Kasumi-1 (cell line): ENCODE results near the gene CADPS.

Experiments
- DNase-seq, 2 experiments: peaks; one replicate each; lab custom pipeline; 2025; lab: John Stamatoyannopoulos, UW

The CADPS gene

DNA sequence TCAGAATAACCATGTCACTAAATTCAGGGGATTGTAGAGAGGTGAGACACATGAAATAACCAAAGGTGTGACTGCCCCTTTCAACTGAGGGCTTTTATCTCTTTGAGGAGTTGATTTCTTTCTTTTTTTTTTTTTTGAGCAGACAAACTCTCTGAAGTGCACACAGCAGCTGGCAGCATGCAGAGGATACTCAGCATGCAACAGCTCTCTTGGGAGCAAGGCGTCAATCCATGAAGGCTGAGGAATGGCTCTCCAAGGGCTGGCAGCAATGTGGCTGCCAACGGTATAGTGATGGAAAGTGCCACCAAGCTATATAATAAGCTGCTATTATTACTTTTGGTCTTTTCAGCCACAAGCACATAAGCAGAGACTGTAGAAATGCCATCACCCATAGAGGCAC, 275.2 kb downstream of the CADPS start:
- no peak for DNase-seq

- no peak for DNase-seq
These were observed 277.7 kb downstream of the CADPS start for GRCh38 chr3:62597491-62597890.

DNA sequence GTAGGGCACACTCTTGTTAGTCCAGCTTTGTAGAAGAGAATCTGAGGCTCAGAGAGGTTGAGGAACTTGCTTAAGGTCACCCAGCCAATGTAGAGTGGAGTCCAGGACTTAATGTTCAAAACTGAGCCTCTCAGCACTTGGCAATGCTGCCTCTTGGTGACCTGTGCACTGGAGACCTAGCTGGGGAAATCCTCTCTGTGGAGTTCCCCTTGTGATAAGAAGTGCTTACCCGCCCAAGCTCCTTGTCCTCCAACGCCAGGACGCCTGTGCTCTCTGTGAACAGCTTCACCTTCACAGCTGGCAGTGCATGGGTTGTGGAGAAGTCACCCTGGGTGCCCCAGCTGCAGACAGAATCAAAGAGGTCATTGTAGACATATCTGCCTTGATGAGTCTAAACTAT, 282.8 kb downstream of the CADPS start:
- DNase-seq, result no peak

DNA sequence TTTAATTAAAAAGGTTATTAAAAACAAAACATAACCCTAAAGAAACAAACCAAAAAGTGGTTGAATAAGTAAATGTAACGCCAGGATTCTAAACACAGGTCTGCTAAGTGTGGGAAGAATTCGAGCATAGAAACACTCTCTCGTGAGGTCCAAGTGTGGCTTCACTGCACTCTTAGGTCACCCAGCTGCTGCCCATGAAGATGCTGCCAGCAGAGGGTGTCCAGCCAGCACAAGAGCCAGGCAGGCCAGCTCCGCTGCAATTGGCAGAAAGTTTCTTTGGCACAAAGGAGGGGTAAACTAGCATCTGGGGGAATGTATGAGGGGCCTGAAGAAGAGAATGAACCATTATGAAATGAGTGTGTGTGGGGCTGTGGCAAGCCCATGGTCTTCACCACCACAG, 286.1 kb downstream of the CADPS start:
- DNase-seq, result no peak

DNA sequence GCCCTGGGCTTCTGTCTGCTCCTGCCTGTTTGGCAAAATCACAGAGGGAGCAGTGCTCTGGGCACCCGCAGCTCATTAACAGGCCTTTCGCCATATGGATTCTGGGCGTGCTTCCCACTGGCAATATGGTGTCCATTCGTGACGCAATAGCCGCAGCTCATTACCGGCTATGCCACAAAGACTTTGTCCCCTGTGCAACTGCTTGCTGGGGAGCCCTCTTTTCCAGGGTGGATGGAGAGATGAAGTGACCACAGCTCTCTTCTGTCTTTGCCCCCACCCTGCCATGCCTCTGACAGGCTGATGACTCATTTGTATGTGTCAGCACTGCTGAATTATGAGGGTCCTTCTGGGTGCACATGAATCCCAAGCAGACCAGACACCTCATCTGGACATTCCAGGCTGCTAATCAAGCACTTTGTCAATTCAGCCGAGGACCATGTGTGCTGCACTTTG, 287.6 kb downstream of the CADPS start:
- no peak for DNase-seq

DNA sequence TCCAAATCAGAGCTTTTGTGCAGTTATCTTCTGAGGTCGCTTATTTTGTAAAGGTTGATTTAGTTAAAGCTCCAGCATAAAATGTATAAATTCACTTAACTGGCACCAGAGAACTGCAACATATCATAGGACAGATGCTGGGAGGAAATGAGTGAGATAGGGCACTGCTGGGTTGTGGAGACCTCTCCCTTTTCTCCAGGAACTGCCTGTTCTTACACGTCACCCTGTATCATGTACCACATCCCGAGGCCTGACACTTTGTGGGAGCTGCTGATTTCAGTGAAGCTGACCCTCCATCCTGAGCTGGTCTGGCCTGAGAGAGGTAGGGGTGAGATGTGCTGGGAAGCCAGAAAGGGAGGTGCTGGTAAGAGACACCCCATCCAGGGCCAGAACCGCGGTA, 288.0 kb downstream of the CADPS start:
- DNase-seq, result no peak

DNA sequence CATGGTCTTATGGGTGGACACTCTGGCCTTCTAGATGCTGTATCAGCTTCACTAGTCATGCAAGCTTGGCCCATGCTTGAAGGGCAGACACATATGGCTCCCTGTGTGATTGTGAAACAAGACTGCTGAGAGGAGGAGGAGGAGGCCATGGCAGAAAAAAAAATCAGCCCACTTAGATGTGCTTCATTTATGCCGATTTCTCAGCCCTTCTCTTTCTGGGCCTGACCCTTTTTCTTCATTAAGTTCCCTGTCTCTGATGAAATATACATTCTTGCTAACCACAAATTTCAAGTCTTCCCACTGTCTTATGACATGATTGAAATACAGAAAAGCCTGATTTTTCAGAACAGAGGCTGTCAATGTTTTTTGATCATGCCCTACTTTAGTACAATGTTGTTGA, 288.9 kb downstream of the CADPS start:
- DNase-seq, result no peak

- DNase-seq, result no peak
These were observed 289.4 kb downstream of the CADPS start for GRCh38 chr3:62585861-62586260.

DNA sequence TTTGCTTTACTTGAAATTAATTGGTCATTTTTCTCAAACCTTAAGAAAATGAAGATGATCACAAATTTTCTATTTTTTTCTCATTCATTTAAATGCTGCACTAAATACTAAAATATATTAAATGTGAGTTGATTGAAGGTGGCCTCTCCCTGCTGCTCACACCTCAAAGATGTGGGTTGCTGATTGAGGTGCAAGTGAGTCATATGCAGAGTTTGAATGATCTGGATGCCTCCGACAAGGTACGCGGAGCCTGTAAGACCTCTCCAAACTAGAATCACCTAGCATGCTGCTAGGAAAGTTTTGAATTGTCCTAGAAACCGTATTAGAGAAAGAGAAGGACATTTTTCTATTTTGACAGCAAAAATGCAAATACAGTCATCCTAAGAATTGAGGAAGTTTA, 290.6 kb downstream of the CADPS start:
- no peak for DNase-seq

DNA sequence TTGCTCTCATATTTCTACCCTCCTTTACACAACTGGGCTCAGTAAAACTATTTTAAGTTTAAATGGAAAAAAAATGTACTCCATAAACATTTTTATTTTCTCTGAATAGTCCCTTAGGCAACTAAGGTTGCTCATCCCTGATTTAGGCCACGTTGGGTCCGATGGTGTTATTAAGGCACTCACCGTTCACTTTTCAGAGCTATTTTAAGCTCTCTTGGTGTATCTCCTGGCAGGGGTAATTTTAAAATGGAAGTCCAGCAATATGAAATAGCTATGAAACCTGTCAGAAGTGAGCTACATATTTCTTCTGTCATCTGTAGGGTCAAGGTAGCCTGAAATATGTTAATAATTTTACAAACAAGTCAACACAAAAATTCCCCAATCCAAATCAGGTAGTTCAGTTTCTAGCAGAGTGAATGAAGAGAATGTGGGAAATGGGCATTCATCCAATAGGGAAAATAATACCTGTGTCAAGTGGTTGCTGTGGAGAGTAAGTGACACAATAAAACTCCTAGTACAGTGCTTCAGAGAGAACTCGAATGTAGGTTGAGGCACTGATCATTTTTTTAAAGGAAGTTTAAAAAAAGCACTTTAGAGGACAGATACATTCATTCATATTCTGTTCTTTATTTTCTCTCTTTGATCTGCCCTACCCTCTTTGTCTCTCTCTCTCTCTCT, 292.6 kb downstream of the CADPS start:
- DNase-seq, result no peak

DNA sequence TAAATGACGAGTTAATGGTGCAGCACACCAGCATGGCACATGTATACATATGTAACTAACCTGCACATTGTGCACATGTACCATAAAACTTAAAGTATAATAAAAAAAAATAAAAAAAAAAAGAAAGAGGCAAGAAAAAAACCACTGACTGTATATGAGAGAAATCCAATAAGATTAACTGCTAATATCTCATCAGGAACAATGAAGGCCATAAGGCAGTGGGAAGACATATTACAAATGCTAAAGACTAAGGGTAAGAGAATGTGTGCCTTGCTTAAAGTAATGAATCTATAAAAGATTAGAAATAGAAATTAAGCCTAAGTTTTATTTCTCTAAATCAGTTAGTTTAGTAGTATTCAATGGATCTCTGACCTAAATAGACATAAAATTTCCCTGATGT, 294.7 kb downstream of the CADPS start:
- peak in 1 of 2 experiments; percentile 5 for DNase-seq

DNA sequence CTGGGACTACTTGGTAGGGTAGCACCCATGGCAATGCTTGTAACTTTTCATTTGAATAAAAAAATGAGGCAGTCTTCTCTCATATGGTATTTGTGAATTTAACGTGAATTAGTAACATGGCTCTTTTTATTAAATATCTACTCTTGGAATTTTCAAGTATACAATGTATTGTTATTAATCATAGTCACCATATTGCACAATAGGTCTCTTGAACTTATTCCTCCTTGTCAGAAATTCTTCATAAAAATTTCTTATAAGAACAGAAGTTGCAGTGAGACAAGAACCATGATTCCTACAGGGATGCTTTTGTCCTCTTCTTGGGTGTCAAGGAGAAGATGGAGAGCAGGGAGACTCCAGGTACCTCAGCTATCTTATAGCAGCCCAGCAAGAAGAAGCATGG, 298.1 kb downstream of the CADPS start:
- no peak for DNase-seq

DNA sequence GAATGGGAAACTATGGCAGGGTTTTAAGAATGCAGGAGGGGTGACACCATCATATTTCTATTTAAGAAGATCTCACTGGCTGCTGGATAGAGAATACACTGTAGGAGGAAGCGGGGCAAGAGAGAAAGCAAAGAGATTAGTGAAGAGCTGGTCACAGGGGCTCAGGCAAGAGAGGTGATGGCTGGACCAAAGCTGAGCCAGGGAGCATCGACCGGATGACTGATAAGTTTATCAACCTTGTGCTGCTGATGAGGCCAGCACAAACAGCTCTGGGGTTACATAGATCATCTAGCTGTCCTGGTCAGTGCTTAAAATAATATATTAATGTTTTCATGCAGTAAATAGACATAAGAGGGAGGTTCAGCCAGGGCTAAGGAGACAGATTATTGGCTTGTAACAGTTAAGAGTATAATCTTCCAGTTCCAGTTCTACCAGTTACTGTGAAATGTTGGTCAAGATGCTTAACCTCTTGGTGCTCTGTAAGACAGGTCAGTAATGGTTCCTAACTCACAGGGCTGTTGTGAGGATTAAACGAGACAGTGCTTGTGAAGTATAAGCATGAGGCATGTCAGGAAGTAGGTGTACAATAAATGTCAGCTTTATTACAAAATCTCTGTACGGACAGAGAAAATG, 300.8 kb downstream of the CADPS start:
- no peak for DNase-seq

DNA sequence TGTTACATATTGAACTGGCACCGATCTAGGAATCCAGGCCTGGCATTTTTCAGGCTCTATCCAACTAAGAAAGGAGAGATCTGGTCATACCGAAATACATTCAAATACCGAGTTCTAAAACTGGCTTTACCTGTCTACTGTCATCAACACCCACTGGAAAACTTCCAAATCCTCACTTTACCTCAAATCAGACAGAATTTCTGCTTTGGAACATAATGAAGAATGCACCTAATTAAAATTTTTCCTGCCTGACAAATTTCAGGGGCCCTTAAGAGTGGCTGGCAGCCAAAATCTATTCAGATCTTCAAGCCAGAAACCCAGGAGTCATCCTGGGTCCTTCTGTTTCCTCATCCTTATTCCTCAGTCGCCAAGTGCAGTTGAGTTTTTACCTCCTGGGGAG, 303.3 kb downstream of the CADPS start:
- no peak for DNase-seq

GRCh38 chr3:62570888-62571287, 304.3 kb downstream of the CADPS start:
- DNase-seq, result no peak

- DNase-seq, result no peak
These were observed 305.6 kb downstream of the CADPS start for GRCh38 chr3:62569609-62570008.

DNA sequence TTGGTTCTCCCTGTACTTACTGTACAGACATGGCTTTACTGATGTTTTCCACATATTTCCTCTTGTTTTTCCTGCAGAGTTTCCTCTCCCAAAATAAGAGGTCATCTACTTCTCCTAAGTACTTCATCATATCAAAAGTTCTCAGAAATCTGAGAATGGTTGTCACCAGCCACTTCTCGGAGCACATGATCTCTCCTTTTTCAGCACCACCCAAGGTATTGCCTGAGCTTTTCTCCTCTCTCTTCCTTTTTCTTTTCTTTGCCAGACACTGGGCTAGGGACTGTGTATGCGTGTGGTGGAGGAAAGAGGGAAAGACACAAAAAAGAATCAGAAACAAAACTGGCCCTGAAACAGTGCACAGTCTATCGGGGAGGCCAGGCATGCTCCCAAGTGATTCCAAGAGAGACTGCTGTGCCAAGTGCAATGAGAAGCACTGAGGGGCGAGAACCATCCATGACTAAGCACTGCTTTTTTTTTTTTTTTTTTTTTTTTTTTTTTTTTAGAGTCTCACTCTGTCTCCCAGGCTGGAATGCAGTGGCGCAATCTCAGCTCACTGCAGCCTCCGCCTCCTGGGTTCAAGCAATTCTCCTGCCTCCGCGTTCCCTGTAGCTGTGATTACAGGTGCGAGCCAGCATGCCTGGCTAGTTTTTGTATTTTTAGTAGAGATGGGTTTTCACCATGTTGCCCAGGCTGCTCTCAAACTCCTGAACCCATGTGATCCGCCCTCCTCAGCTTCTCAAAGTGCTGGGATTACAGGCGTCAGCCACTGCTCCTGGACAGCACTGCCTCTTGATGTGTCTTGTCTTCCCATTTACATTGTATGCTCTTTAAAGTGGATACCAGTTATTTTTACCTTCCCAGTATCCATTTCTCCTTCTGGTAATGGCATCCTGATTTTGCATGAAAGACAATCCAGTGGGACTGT, 307.9 kb downstream of the CADPS start:
- no peak for DNase-seq

- DNase-seq, result no peak
These were observed 309.1 kb downstream of the CADPS start for GRCh38 chr3:62566022-62566557.

DNA sequence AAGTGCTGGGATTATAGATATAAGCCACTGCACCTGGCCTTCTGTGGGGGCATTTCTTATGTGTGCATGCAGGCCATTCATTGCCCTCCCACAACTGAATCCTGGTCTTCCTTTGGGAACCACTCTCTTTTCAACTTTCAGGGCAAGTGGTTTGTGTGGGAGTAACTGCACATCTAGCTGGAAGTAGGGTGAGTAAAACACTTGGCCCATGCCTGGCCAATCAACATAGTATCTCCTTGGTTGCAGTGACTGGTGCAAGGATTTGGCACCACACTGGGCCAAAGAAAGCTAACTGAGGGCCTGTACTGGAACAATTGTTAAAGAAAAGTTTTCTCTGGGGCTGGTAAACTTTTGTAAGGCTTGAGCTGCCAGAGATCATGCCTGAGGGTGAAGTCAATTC, 312.6 kb downstream of the CADPS start:
- no peak for DNase-seq

DNA sequence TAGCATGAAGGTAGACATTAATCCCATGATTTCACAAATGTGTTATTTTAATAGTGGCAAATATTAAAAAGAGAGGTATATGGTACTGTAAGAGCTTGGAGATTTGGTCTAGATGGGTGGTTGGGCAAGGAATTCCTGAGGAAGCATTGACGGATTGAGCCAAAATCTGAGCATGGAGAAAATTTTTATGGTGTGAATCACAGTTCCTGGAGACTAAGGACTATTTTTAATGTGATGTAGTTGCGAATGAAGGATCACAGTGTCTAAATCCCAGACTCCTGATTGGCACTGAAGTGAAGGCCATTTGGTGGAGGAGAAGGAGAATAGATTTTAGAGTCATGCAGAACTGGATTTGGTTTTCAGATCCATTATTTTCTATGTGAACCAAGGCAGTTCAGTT, 313.2 kb downstream of the CADPS start:
- DNase-seq, result no peak

DNA sequence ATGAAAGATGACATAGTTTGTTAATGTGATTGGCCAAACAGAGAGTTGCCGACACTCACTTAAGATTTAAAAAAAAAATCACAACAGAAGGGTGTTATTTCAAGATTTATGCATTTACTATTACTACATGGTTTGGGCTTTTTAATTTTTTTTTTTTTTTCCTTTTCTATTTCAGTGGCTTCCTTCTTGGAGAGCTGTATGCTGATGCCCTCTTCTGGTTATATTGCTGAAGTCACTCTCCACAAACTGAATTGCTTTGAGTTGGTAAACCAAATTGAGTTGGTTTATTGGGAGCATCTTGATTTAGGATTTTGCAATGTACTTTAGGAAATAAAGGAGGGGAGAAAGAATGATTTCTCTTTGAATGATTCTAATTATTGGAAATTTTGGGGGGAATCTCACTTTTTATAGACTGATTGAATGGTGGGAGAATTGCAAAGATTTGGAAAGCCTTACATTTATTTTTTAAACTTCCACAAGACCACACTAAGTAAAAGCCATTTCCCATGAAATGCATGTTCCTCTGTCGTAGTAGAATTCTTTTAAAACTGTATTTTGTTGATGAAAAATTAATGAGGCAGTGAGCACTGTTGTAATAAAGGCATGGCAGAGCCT, 315.3 kb downstream of the CADPS start:
- peak; percentile 60 to 72 for DNase-seq

GRCh38 chr3:62558549-62559112, 316.6 kb downstream of the CADPS start:
- DNase-seq, result peak; percentile 45 to 57
